ENCODE measurements around the gene PPP1CB.

PPP1CB gene

GRCh38 chr2:28745876-28746275 is 5.8 kb upstream of the PPP1CB start:
- DNase-seq: no peak

DNA sequence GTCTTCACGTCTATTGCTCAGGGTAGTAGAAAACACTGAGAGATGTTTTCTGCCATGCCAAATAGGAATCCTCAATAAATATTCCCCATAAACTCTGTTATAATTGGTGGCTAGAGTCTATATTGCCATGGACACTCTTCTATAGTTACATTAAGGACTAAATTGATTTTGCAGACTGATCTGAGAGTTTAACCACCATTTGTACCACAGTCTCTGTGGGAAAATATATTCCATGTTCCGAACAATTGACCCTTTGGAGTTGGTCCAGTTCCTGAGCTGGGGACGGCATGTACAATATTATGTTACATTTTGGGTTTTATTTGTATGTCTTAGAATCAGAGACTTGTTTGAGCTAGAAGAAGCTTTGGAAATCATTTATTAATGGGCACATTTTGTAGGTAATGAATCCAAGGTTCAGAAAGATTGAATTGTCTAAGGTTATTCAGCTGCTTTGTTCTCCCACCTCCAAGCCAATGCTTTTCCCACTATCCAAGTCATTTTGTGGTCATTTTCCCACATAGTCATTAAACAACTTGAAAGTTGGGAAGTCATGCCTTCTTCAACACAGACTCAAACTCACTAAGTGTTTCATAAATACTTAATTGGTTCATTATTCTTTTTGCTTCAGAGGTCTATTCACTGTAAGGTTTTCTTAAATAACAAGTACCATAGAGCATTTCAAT is 5.1 kb upstream of the PPP1CB start:
- no peak for DNase-seq

GRCh38 chr2:28747714-28748113 is 3.9 kb upstream of the PPP1CB start:
- DNase-seq: no peak

- DNase-seq: no peak
These were observed 3.5 kb upstream of the PPP1CB start for GRCh38 chr2:28748176-28748575.

DNA sequence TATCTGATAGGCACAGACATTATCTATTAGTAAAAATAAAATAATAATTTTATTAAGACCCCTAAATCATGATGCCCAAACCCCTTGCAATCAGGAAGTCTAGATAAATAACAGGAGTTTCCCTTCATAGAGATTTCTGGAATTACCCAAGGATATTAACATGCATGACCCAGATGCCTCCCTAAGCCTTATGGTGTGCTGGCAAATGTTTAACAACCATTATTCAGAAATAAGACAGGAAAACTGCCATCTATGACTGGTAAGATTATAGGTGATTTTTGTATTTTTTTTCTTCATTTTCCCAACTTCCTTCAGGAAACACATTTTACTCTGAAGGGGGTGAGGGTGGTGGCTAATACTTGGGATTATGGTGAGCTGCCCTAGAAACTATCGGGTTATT is 2.7 kb upstream of the PPP1CB start:
- no peak for DNase-seq

GRCh38 chr2:28749526-28749925 is 2.1 kb upstream of the PPP1CB start:
- DNase-seq: no peak

DNA sequence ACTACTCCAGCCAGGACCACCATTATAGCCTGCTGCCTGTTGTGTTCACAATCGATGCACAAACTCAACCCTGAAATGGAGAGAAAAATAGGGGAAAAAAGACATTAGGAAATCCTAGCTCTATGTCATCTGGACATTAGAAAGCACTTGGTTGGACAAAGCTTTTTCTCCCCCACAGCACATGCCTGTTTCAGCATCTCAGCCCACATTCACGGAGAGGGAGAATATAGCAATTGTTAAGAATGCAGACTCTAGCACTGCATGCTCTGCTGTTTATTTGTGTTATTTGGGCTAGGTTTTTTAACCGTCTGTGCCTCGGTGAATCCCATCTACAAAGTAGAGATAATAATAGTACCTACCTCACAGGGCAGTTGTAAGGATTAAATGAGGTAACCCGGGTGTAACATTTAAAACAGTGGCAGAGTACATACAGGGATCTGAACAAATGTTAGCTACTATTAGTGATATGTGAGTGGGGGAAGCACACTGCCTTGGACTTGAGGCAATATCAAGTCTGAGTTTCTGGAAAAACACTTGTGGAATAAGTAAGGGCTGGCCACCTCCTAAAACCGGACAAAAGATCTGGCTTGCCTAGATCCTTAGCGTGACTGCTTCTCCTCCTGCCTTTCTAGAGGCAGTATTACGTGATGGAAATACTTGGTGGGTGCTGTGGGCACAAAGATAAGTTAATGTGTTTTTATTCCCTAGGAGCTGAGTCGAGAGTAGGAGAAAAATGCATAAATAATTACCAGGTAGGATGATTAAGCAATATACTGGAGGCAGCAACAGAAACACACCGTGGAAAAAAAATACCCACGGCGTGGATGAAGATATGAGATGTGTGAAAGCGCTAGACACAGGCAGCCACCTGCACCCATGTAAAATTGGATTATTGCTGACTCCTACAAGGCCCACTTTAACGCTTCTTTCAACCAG is 1.0 kb upstream of the PPP1CB start:
- no peak for DNase-seq

- no peak for DNase-seq
These were observed 463 bp downstream of the PPP1CB start for GRCh38 chr2:28751956-28752630.

- no peak for DNase-seq
These were observed 1.2 kb downstream of the PPP1CB start for GRCh38 chr2:28752631-28753376.

- no peak for DNase-seq
These were observed 2.7 kb downstream of the PPP1CB start for GRCh38 chr2:28754321-28754720.

DNA sequence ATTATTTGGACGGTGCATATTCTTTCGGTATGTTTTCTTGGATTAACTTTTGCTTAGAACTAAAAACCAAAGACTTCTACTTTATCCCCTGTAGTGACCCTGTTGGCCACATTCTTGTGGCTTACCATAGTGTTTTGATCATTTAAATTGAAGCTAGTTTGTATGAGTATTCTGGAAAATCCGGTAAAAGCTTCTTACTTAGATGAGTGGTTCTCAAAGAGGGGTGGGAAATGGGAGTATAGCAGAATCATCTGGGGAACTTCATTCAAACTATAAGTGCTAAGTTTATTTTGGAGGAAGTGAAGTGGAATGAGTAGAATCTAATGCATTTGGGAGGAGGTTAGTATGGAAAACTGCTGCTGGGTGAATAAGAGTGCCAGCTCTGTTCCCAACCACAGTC is 3.8 kb downstream of the PPP1CB start:
- DNase-seq: no peak

DNA sequence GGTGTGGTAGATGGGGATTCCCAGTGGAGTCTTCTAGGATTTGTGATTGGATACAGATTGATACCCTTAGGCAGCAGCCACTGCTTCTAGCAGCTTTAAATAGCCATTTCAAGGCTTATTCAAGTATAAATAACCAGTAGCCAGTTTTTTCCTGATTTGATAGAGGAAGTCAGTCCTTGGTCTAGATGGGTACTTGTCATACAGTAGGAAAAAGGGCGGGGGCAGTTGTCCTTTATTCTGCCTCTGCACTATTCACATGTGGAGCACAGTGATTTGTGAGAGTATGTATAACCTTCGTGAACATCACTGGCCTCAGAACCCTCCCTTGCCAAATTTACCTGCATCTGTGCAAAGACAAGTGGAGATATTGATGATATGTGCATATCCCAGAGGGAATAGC is 6.8 kb downstream of the PPP1CB start:
- no peak for DNase-seq

DNA sequence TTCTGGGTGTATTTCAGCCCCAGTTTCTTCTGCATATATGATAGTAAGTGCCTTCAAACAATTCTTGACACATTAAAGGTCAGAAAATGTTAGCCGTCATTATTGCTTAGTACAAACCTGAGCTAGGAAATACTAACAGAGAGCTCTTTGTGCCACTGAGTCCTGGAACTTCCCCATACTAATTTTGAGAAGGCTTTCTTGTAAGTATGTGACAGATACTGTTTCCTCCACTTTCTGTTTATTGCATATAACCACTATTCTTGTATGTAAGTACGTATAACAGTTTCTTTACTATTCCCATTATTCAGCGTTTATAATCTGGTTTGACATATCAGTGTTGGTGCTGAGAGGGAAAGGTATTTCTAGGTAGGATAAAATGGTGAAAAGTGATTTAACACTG is 9.8 kb downstream of the PPP1CB start:
- no peak for DNase-seq

- DNase-seq: no peak
These were observed 13.5 kb downstream of the PPP1CB start for GRCh38 chr2:28764909-28765711.

DNA sequence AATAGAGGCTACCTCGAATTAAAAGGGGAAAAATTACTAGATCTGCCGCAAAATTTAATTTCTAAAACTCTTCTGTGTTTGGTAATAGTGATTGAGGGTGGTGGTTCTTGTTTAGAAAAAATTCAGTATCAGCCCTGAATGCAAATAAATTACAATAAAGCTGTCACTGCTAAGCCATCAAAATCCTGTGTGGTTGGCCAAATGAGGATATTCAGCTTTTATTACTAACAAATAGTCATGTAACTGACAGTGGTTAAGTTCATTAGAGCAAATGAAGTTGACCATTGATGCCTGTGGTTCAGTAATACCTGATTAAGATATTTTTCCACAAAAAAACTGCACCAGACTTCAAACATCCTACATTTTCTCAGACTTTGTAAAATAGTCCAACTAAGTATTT is 14.4 kb downstream of the PPP1CB start:
- DNase-seq: no peak

- DNase-seq: no peak
These were observed 15.7 kb downstream of the PPP1CB start for GRCh38 chr2:28767337-28767736.

- no peak for DNase-seq
These were observed 16.8 kb downstream of the PPP1CB start for GRCh38 chr2:28768422-28768821.

- DNase-seq: no peak
These were observed 17.3 kb downstream of the PPP1CB start for GRCh38 chr2:28768952-28769351.

DNA sequence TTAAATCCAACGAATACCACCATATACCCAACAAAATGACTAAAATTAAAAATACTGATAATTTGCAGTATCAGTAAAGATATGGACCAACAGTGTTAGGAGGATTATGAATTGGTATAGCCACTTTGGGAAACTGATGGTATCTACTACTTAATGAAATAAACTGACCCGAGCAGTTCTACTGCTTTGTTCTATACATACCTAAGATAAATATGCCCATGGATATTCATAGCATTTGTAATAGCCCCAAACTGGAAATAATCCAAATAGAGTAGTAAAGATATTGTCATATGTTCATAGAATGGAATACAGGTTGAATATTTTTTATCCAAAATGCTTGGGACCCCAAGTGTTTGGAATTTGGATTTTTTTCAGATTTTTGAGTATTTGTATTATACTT is 20.7 kb downstream of the PPP1CB start:
- DNase-seq: no peak

DNA sequence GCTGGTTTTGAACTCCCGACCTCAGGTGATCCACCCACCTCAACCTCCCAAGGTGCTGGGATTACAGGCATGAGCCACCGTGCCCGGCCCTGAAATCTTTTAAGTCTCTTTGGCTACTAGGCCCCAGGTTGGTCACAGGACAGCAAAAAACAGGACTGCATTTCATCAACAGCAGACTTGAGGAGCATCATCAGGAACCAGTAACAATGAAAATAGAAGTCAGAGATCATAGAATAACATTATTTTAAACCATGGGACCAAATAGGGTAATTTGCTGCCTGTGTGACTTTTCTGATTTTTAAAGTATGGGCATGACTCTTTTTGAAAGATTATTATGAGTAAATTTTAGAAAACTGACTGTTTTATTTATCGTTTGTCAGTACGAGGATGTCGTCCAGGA is 24.8 kb downstream of the PPP1CB start:
- DNase-seq: no peak

- DNase-seq: no peak
These were observed 26.8 kb downstream of the PPP1CB start for GRCh38 chr2:28778392-28778791.

- no peak for DNase-seq
These were observed 27.4 kb downstream of the PPP1CB start for GRCh38 chr2:28779001-28779400.
